Stimulated activated CD4-positive, alpha-beta T cell treated with anti-CD3 and anti-CD28 coated beads, Interleukin-2, amount 100 ng/mL, for 48 hours (primary cell): ENCODE results near the gene CD300A.
"Not testable (repeated sequence)": the region's sequence is repeated elsewhere in the genome, so short reads cannot be mapped to it uniquely, and the experiment has no call there.

Experiments used
- DNase-seq, 2 donors: peaks; one replicate each; pipeline ENCODE4 v3.0.0-alpha.2; 2020

Gene CD300A

DNA sequence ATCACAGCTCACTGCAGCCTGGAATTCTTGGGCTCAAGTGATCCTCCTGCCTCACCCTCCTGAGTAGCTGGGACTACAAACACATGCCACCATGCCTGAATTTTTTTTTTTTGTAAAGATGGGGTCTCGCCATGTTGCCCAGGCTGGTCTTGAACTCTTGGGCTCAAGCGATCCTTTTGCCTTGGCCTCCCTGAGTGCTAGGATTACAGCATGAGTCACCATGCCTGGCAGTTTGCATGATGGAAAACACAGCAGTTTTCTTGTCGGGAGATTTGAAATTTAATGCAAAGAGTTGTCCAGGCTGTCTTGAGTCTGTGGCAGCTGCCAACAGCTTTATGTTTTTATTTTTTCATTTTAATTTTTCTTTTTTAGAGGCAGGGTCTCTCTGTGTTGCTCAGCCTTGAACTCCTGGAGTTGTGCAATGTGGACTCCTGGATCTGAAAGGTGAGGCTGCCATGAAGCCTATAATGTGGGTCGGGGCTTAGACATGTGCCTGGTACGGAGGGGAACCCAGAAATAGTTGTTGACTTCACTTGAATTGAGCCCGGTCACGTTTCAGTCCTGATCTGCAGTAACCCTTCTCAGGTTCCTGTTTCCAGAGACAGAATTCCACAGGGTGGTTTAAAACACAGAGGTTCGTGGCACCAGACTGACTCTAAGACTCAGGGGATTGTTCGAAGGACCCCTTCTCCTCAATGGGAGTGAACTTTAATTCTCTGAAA, 18.7 kb downstream of the CD300A start:
- DNase-seq, result no peak

DNA sequence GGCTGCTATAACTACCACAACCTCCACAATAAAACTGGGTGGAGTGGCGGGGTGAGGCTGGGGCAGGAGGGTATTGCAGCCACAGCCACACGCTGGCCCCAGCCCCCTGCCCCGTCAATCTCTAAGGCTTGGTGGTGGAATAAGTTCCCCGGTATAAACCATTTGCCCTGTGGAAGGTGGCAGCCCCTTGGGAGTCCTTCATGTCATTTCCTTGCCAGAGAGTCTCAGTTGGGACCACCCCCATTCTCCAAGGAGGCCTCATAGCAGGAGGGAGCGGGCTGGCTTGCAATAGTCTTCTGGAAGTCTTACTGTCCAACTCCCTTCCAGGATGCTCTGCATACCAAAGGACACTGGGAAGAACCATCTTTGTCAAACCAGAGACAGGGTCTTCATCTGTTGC, 19.4 kb downstream of the CD300A start:
- DNase-seq, result no peak

DNA sequence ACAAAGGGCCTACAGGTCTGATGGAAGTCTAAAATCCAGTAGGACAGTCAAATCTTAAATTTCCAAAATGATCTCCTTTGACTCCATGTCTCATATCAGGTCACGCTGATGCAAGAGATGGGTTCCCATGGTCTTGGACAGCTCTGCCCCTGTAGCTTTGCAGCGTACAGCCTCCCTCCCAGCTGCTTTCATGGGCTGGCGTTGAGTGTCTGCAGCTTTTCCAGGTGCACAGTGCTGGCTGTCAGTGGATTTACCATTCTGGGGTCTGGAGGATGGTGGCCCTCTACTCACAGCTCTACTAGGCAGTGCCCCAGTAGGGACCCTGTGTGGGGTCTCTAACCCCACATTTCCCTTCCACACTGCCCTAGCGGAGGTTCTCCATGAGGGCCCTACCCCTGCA, 21.8 kb downstream of the CD300A start:
- not testable (repeated sequence) for DNase-seq

DNA sequence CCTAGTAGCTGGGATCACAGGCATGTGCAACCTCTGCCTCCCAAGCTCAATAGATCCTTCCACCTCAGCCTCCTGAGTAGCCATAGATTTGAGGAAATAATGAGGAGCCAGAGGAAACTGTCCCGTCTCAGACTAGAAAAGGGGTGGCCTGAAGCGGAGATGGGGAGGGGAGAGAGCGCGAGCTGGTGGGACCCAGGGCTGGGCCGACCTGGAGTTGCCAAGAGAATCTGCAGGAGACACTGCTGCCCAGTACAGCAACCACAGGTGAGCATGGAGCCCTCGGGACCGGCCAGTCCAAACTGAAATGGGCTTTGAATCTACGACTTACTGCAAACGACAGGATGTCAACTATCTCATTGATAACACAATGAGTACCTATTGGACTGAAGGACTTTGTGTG, 24.3 kb downstream of the CD300A start:
- DNase-seq, result no peak

DNA sequence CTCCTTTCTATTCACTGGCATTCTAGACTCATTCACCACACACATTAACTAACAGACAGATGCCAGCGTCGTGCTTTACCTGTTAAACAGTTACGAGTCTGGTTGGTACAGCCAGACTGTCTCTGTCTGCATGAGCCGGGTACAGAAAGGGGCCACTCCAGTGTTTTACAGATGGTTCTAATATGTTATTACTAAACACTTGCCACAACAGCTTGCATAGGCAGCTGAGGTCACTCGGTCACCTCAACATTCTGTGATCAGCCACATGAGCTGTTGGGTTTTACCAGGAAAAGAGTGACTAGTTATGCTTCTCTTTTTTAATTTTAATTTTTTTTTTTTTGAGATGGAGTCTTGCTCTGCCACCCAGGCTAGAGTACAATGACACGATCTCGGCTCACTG, 25.2 kb downstream of the CD300A start:
- no peak for DNase-seq

DNA sequence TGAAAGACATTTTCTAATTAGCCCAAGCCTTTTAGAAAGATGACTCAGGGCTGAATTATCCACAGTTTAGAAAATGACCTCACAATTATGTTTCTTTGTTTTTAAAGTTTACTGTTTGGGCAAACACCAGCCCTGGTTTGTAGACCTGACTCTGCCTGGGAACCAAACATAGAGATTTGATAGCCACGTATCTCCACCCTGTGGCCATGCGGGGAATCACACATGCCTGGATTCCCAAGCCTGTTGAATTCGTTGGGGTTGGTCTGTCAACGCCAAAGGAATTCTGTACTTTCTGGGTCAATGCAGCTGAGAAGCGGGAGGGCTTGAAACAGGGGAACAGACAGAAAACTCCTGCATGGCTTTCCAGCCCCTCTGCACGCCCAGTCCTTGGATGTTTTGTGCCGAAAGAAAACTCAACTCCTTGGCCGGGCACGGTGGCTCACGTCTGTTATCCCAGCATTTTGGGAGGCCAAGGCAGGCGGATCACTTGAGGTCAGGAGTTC, 26.9 kb downstream of the CD300A start:
- peak; percentile 57 to 65 for DNase-seq

DNA sequence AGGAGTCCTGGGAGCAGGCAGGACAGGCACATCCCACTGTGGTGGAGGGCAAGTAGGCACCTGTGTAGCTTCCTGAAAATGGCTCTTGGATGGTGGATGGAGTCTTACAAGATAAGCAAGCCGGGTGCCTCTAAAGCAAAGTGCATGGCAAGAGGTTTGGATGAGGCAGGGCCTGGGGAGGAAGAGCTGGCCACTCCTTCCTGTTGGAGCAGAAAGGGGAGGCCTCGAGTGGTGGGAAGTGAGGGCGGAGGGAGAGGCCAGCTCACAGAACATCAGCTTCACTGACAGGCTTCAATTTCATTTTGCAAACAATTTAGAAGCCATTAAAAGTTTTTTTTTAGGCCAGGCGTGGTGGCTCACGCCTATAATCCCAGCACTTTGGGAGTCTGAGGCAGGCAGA, 31.0 kb downstream of the CD300A start:
- no peak for DNase-seq

DNA sequence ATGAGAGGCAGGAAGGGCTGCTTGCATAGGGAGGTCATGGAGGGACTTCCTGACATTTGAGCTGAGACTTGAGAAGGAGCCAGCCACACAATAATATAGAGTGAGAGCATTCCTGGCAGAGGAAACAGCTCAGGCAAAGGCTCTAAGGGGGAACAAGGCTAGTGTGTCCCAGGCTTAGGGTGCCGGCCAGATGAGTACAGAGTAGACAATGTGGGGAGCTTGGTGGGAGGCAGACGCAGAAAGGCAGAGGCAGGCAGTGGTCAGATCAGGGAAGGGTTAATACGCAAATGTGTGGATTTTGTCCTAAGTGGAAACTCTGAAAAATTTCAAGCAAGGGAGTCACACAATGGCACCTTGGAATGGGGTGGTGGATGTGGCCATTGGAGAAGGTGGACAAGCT, 33.6 kb downstream of the CD300A start:
- DNase-seq, result no peak

DNA sequence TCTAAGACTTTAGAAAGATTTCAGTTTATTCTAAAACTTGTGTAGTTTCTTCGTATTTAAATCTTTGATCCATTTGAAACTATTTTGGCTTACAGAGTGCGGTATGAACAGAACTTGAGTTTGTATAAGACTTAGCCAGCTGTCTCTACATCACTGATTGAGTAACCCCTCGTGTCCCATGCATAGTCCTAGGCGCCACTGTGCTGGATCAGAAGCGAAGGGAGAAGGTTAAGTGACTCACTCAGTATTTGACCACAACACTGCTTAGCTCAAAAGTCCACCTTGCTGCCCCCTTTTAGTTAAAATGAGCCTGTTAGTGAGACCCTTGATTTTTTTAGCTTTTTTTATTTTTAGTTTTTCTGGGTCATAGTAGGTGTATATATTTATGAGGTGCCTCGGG, 36.4 kb downstream of the CD300A start:
- DNase-seq, result no peak

DNA sequence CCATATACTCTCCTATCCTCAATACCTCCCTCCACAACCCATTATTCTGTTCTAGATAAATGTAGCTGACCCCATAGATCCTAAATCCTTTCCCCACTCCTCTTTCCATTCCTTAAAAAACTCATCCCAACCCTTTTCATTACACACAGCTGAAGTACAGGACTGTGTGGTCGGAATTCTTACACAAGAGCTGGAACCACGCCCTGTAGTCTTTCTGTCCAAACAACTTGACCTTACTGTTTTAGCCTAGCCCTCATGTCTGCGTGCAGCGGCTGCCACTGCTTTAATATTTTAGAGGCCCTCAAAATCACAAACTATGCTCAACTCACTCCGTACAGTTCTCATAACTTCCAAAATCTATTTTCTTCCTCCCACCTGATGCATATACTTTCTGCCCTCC, 37.5 kb downstream of the CD300A start:
- not testable (repeated sequence) for DNase-seq

DNA sequence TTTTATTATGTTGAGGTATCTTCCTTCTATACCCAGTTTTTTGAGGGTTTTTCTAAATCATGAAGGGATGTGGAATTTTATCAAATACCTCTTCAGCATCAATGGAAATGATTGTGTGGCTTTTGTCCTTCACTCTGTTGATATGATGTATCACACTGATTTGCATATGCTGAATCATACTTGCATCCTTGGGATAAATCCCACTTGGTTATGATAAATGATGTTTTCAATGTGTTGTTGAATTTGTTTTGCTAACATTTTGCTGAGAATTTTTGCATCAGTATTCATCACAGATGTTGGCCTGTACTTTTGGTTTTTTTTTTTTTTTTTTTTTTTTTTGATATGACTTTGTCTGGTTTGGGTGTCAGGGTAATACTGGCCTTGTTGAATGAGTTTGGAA, 41.7 kb downstream of the CD300A start:
- no peak for DNase-seq

DNA sequence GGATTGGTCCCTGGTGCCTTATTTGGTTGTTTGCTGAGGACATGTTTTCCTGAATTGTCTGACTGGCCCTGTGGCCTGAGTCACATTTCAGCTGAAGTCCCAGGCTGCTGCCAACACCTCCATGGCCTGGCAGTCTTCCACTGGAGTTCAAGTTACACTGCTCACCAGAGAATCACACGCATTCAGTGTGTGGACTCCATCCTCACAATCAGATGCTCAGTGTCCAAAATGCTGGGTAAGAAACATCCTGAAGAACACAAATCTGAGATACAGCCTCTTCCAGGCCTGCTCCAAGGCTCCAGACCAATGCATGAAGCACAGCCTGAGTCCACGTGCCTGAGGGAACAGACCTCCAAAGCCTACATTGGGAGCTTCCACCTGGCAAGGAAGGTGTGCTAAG, 45.6 kb downstream of the CD300A start:
- DNase-seq, result no peak

DNA sequence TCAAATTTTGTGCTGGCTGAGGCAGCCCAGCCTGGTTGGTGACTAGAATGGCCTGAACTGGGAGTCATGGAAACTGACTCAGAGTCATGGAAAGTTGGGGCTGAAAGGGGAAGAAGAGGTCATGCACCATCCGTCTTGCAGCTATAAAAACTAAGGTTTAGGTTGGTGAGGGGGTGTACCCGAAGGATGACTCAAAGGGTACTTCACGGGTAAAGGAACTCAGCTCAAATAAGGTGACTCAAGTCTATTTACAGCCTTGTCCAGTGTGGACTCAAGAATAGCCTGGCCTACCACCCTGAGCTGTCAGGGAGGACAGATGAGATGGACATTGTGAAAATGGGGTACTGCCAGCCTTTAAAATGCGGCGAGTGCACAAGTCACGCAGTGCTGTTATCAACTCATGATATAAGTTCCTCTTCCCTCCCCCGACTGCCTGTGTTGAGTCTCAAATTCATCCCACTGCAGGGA, 46.2 kb downstream of the CD300A start:
- peak in 1 of 2 donors; percentile 37 for DNase-seq

DNA sequence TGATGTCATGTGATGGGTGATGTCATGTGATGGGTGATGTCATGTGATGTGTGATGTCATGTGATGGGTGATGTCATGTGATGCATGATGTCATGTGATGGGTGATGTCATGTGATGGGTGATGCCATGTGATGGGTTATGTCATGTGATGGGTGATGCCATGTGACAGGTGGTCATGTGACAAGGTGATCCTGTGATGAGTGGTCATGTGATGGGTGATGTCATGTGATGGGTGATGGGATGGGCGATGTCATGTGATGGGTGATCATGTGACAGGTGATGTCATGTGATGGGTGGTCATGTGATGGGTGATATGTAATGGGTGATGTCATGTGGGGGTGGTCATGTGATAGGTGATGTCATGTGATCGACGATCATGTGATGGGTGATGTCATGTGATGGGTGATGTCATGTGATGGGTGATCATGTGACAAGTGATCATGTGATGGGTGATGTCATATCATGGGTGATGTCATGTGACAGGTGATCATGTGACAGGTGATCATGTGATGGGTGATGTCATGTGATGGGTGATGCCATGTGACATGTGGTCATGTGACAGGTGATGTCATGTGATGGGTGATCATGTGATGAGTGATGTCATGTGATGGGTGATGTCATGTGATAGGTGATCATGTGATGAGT, 47.7 kb downstream of the CD300A start:
- peak in 1 of 2 donors; percentile 43 for DNase-seq

DNA sequence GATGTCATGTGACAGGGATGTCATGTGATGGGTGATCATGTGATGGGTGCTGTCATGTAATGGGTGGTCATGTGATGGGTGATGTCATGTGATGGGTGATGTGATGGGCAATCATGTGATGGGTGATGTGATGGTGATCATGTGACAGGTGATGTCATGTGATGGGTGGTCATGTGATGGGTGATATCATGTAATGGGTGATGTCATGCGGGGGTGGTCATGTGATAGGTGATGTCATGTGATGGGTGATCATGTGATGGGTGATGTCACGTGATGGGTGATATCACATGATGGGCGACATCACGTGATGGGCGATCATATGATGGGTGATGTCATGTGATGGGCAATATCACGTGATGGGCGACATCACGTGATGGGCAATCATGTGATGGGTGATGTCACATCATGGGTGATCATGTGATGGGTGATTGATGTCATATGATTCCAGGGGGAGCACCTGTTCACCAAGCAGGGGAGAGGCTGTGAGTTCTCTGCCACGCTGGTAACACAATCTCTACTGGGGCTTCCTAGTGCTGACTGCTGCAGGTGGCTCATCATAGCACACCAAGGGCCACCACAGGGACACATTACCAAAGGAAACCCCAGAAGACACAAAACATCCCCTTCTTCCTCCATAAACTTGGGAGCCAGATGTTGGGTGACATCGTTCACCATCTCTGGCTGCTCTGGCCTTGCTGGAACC, 48.3 kb downstream of the CD300A start:
- DNase-seq, result no peak

DNA sequence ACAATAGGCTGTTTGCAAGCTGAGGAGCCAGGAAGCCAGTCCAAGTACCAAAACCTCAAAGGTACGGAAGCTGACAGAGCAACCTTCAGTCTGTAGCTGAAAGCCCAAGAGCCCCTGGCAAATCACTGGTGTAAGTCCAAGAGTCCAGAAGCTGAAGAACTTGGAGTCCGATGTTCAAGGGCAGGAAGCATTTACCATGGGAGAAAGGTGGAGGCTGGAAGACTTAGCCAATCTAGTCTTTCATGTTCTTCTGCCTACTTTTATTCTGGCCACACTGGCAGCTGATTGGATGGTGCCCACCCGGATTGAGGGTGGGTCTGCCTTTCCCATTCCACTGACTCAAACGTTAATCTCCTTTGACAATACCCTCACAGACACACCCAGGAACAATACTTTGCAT, 49.5 kb downstream of the CD300A start:
- no peak for DNase-seq

DNA sequence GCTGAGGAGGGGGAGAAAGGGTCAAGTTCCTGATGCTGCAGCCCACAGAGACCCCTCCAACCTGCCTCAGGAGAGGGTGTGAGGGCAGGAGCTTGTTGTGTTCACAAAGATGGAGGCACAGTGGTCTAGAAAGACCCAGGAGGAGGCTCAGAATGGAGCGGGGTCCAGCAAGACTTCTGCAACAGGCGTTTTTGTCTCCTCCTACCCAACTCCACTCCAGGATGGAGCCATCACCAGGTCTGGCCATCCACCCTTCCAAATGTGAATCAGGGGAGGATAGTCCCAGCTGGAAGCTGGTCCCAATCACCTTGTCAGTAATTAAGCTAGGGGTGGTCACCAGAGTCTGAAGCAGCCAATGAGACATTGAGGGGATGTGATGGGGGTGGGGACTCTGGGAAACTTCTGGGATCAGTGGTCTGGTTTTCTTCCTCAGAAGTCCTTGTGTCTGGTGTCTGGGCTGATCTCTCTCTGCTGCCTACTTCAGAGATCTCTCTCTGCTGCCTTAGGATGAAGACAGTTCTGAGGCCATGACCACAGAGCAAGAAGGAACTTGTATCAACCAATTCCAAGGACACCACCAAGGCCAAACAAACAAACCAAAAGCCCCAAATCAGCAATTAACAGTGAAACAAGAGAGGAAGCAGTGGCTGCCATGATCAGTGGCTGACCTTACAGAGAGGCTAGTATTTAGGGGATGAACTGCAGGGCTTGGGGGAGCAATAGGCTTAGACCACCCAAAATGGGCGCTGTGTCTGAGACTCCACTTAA, 50.3 kb downstream of the CD300A start:
- DNase-seq, result no peak

DNA sequence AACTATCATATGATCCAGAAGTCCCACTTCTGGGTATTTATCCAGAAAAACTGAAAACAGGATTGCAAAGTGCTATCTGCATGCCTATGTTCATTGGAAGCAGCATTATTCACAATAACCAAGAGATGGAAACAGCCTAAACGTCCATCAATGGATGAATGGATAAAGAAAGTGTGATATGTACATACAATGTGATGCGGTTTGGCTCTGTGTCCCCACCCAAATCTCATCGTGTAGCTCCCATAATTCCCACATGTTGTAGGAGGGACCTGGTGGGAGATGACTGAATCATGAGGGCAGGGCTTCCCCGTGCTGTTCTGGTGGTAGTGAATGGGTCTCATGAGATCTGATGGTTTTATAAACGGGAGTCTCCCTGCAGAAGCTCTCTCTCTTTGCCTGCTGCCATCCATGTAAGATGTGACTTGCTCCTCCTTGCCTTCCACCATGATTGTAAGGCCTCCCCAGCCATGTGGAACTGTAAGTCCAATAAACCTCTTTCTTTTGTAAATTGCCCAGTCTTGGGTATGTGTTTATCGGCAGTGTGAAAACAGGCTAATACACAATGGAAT, 52.1 kb downstream of the CD300A start:
- not testable (repeated sequence) for DNase-seq

DNA sequence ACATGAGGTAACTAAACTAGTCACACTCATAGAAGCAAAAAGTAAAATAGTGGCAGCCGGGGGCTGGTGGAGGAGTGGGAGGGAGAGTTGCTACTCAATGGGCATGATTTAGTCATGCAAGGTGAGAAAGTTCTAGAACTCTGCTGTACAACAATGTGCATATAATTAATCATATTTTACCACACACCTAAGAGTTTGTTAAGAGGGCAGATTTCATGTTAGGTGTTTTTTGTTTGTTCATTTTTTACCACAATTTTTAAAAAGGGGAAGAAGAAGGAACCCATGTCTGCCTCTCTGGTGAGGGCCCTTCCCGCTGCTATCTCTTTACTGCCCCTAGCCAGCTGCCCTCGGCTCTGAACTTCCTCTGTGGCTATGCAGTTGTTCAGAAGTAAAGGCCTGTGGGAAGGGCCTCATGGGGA, 53.6 kb downstream of the CD300A start:
- DNase-seq, result no peak

DNA sequence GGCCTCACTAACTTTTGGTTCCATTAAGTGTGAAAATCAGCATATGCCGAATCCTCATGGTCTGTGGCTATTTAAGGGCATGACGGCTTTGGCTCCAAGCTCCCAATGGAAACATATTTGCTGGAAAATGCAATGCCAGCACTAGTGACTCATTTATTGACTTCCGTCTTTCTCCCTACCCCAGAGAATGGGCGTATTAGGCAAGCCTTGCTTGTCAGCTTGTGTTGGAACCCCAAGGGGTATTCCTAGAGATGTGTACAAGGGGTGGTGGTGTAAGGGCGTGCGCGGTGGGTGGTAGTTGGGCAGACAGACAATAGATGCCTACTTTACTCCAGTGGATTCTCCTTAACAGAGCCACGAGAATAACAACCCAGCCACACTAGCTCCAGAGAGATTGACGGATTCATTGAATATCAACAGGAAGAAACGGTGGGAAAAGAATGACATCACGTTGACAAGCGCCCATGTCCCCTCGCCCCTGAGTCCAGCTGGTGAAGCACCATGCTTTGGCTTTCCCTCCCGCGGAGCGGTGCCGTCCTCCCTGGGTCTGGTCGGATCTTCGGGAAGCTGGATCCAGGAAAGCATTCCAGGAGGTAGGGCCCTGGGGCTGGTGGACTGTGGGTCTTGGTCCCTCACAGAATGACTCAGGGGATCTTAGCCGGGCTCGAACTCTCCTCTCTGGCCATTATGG, 54.5 kb downstream of the CD300A start:
- no peak for DNase-seq

DNA sequence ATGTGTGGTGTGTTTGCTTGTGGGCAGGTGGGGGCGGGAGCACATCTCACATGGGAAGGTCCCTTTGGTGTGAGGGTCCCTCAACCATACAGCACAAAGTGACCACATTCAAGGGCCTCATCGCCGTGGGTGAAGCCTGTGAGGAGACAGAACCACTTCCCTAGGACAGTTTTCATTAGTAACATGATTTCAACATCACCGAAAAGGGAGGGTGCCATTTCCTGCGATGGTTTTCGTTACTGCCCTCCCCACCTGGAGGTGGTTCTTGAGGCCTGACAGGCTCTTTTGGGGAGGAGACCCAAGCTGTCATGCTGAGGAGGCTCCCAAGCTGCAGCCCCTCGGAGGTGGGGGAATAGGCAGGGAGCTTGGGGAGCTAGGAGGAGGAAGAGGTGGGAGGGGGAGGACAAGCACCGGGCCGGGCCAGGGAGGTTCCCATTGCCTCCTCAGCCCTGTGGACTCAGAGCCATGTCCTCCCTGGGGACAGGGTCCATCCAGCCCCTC, 55.3 kb downstream of the CD300A start:
- no peak for DNase-seq
